Measurements from ENCODE around the gene CHD3. TPM values are rescaled to one million over a fixed set of nuclear protein-coding genes. Genes with fewer than 3 reads are reported as not detected.

CHD3 gene
- total RNA-seq, 1 experiment from 2014 or later: 191 TPM

GRCh38 chr17:7916808-7917207, 28.2 kb downstream of the CHD3 start:
- Histone ChIP-seq H3K27ac (ENCODE audit: low read length) (no peak overlapping the region), H2AFZ (ENCODE audit: low read length) (no peak overlapping the region), H3K9me3 (ENCODE audit: low read length) (no peaks in the 10 kb centered on the region), H3K79me2 (ENCODE audit: low read length) (no peaks in the 10 kb centered on the region), H3K4me2 (ENCODE audit: low read depth, low read length, poor library complexity, severe bottlenecking) (no peak overlapping the region), H3K36me3 (ENCODE audit: insufficient read depth, low read length) (peaks cover 6% of the 10 kb centered on the region; the same call in 1 of the 2 replicates), H3K27me3 (ENCODE audit: low read length) (no peaks in the 10 kb centered on the region), H4K20me1 (ENCODE audit: insufficient read depth, low read depth, low read length) (no peaks in the 10 kb centered on the region), H3K9me2 (replicated peaks; ENCODE audit: insufficient read depth, low read length) (no peaks in the 10 kb centered on the region), H3K4me1 (ENCODE audit: low read length) (peaks cover 42% of the 10 kb centered on the region), H3K9ac (ENCODE audit: low read length) (no peak overlapping the region), H3K4me3 (ENCODE audit: low read length) (no peak overlapping the region)
- no peak for DNase-seq

DNA sequence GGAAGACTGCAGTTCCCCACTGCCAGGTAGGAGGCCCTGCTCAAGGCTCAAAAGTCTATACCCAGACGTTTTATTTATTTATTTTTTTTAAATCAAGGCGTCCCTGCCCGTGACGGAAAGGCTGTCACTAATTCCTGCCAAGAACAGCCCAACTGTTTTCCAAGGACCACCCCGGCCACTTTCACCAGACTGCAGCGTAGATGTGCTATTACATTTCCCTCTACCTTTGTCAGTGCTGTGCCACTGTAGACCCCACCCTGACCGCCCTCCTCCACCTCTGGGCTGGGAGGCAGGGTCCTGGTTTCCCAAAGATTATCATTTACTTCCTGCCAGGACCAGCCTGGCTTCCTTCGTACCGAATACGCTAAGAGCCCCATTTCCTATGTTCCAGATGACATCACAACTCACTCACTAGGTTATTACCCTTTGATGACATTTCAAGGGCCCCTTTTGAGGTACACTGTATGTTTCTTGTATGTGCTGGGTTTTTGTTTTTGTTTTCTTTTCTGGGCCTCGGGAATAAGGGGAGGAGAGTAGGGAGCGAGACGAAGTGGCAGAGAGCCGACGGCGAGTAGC, 33.8 kb downstream of the CHD3 start:
- H3K4me3 ChIP-seq (ENCODE audit: low read length): no peak overlapping the region
- H3K9ac ChIP-seq (ENCODE audit: low read length): no peak overlapping the region
- no peak overlapping the region for H3K4me2 ChIP-seq (ENCODE audit: low read depth, low read length, poor library complexity, severe bottlenecking)
- H3K36me3 ChIP-seq (ENCODE audit: insufficient read depth, low read length): no peaks in the 10 kb centered on the region
- H3K27ac ChIP-seq (ENCODE audit: low read length): no peak overlapping the region
- no peaks in the 10 kb centered on the region for H3K9me3 ChIP-seq (ENCODE audit: low read length)
- no peaks in the 10 kb centered on the region for H3K4me1 ChIP-seq (ENCODE audit: low read length)
- no peak overlapping the region for H2AFZ ChIP-seq (ENCODE audit: low read length)
- no peaks in the 10 kb centered on the region for H3K79me2 ChIP-seq (ENCODE audit: low read length)
- no peak for DNase-seq
- no peaks in the 10 kb centered on the region for H4K20me1 ChIP-seq (ENCODE audit: insufficient read depth, low read depth, low read length)
- no peaks in the 10 kb centered on the region for H3K27me3 ChIP-seq (ENCODE audit: low read length)
- no peaks in the 10 kb centered on the region for H3K9me2 ChIP-seq (replicated peaks; ENCODE audit: insufficient read depth, low read length)

DNA sequence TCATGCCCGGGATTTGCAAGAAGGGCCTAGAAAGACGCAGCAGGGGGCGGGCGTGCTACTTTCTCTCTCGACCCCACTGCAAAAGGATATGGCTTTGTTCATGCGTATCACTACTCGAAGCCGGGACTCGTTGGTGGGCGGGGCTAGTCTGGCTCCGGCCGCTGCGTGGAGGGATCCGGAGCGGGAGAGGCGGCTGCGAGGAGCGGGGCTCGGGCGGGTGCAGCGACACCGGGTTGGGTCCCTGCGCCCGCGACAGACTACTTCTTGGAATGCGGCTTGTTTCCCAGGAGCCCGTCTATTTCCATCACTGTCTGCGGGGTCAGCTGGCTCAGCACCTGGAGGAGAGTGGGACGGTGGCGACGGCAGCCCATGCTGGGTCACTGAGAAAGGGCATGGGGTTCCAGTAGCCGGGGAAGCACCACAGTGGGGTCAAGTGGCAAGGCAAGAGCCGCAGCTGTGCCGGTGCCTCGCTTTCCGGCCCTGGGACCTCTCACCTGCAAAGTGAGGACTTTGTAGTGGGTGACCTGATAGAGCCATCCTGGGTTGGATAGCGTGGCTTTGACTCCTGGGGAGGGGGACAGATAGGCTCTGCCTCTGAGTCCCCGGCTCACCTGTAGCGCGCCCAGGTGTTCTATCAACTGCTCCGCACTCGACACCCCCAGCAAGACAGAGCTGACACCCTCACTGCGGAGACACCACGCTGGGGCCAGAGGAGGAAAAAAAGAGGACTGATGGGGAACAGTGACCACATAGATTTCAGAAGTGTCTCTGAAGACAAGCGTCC, 34.4 kb downstream of the CHD3 start:
- Histone ChIP-seq H3K27ac (ENCODE audit: low read length) (no peak overlapping the region), H3K4me2 (ENCODE audit: low read depth, low read length, poor library complexity, severe bottlenecking) (no peak overlapping the region), H3K9me3 (ENCODE audit: low read length) (no peaks in the 10 kb centered on the region), H3K36me3 (ENCODE audit: insufficient read depth, low read length) (0 out of 2 replicates have a peak, but pooled peaks cover 3% of the 10 kb centered on the region), H3K4me1 (ENCODE audit: low read length) (no peaks in the 10 kb centered on the region), H3K4me3 (ENCODE audit: low read length) (no peak overlapping the region), H4K20me1 (ENCODE audit: insufficient read depth, low read depth, low read length) (no peaks in the 10 kb centered on the region), H3K79me2 (ENCODE audit: low read length) (no peaks in the 10 kb centered on the region), H2AFZ (ENCODE audit: low read length) (no peak overlapping the region), H3K9ac (ENCODE audit: low read length) (no peak overlapping the region), H3K27me3 (ENCODE audit: low read length) (no peaks in the 10 kb centered on the region), H3K9me2 (replicated peaks; ENCODE audit: insufficient read depth, low read length) (no peaks in the 10 kb centered on the region)
- no peak for DNase-seq

- no peaks in the 10 kb centered on the region for H3K27me3 ChIP-seq (ENCODE audit: low read length)
- no peaks in the 10 kb centered on the region for H4K20me1 ChIP-seq (ENCODE audit: insufficient read depth, low read depth, low read length)
- H3K4me1 ChIP-seq (ENCODE audit: low read length): peaks cover 25% of the 10 kb centered on the region
- DNase-seq: no peak
- H3K36me3 ChIP-seq (ENCODE audit: insufficient read depth, low read length): 0 out of 2 replicates have a peak, but pooled peaks cover 3% of the 10 kb centered on the region
- no peak overlapping the region for H2AFZ ChIP-seq (ENCODE audit: low read length)
- H3K27ac ChIP-seq (ENCODE audit: low read length): no peak overlapping the region
- H3K4me2 ChIP-seq (ENCODE audit: low read depth, low read length, poor library complexity, severe bottlenecking): no peak overlapping the region
- no peaks in the 10 kb centered on the region for H3K9me2 ChIP-seq (replicated peaks; ENCODE audit: insufficient read depth, low read length)
- no peaks in the 10 kb centered on the region for H3K9me3 ChIP-seq (ENCODE audit: low read length)
- H3K4me3 ChIP-seq (ENCODE audit: low read length): no peak overlapping the region
- H3K79me2 ChIP-seq (ENCODE audit: low read length): peaks cover 32% of the 10 kb centered on the region
- H3K9ac ChIP-seq (ENCODE audit: low read length): no peak overlapping the region
These were observed 39.0 kb downstream of the CHD3 start for GRCh38 chr17:7927596-7927995.

- Histone ChIP-seq H3K27ac (ENCODE audit: low read length) (peak within 1 kb of the TSS; percentile 26; the same call in 1 of the 2 replicates), H3K4me1 (ENCODE audit: low read length) (peaks cover 42% of the 10 kb centered on the region), H3K79me2 (ENCODE audit: low read length) (peaks cover 50% of the 10 kb centered on the region), H3K4me3 (ENCODE audit: low read length) (peak within 1 kb of the TSS; percentile 98), H3K9ac (ENCODE audit: low read length) (peak within 1 kb of the TSS; percentile 93), H3K4me2 (ENCODE audit: low read depth, low read length, poor library complexity, severe bottlenecking) (peak within 1 kb of the TSS; percentile 99), H3K27me3 (ENCODE audit: low read length) (no peaks in the 10 kb centered on the region), H2AFZ (ENCODE audit: low read length) (peak within 1 kb of the TSS; percentile 76; the same call in 1 of the 2 replicates), H3K9me2 (replicated peaks; ENCODE audit: insufficient read depth, low read length) (no peaks in the 10 kb centered on the region), H3K9me3 (ENCODE audit: low read length) (no peaks in the 10 kb centered on the region), H4K20me1 (ENCODE audit: insufficient read depth, low read depth, low read length) (peaks cover 4% of the 10 kb centered on the region; the same call in 1 of the 2 replicates), H3K36me3 (ENCODE audit: insufficient read depth, low read length) (peaks cover 4% of the 10 kb centered on the region; the same call in 1 of the 2 replicates)
- DNase-seq: peak; percentile 97
These were observed 40.8 kb downstream of the CHD3 start, which contains the start of gene KCNAB3 for GRCh38 chr17:7929158-7930023. Gene KCNAB3 (minus strand): TSS chr17:7929856. CDS start chr17:7929435, 421 bp downstream.

DNA sequence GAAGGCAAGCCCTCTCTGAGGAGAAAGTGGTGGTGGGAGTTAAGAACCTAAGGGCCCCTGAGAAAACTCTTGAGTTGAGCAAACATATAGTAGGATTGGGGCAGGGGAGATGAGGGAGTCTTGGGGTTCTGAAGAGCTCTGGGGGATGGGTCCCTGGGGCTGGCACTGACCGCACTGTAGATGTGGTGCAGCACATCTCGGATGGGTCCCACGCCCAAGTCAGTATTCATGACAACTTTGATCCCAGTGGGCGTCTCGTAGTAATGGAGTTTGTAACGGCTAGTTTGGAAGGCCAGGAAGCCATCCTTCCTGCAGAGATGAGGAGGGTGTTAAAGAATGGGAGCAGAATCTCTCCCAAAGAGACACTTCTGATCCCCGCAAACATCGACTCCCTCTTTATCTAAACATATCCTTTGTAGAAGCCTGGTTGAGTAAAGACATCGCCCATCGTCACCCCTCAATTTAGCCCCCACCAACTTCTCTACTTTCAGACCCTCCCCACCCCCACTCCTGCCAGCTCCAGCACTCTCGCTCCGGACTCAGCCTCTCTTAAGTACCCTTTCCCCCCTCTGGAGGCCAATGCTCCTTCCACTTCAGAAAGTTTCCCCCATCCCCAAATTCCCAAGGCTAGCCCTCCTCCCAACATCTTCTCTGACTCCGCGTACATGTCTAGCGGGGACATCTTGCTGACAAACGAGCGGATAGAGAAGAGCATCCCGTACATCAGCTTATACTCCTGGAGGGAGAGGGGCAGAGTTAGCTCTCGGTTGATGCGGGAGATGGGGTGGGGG, 42.4 kb downstream of the CHD3 start:
- Histone ChIP-seq H3K27me3 (ENCODE audit: low read length) (no peaks in the 10 kb centered on the region), H3K4me1 (ENCODE audit: low read length) (peaks cover 46% of the 10 kb centered on the region), H3K36me3 (ENCODE audit: insufficient read depth, low read length) (peaks cover 10% of the 10 kb centered on the region; the same call in 1 of the 2 replicates), H3K27ac (ENCODE audit: low read length) (peak overlapping the region; percentile 51; the same call in 1 of the 2 replicates), H2AFZ (ENCODE audit: low read length) (peak overlapping the region; percentile 45; the same call in 1 of the 2 replicates), H3K9ac (ENCODE audit: low read length) (peak overlapping the region; percentile 93), H3K79me2 (ENCODE audit: low read length) (peaks cover 58% of the 10 kb centered on the region), H3K4me2 (ENCODE audit: low read depth, low read length, poor library complexity, severe bottlenecking) (peak overlapping the region; percentile 99), H3K9me3 (ENCODE audit: low read length) (no peaks in the 10 kb centered on the region), H3K4me3 (ENCODE audit: low read length) (peak overlapping the region; percentile 98), H4K20me1 (ENCODE audit: insufficient read depth, low read depth, low read length) (peaks cover 4% of the 10 kb centered on the region; the same call in 1 of the 2 replicates), H3K9me2 (replicated peaks; ENCODE audit: insufficient read depth, low read length) (no peaks in the 10 kb centered on the region)
- DNase-seq: peak; percentile 63

DNA sequence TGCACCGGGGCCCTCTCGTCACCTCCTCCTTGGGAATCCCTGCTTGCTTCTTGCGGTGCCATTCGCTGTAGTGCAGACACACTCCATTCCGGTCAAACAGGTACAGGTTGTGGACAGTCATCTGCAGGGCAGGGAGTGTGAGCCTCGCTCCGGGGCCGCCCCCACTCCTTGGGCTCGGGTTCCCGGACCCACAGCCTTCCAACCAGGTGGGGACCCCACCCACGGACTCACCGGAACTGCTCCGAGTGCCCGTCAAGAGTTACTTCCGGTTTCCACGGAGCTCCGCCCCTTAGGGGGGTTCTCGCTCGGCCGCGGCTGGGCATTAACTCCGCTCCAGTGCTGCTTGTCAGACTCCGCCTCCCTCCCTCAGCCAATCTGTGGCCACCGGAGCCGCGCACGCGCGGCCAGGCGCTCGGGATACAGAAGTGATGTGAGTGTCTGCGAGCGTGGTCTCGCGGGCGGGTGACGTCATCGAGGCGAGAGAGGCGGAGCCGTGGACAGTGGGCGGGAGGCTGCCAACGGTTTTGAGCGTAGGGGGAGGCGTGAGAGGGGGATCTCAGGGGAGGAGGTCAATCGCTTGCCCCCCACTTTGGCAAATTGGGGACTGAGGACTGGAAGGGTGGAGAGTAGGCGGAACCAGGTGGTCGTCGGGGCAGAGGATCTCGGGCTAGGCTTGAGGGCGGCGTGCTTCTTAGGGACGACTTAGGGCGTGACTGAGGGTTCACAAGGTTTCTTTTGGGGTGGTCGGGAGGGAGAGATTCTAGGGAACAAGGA, 43.3 kb downstream of the CHD3 start, which contains the start of the genes CNTROB and TRAPPC1:
TSS of gene CNTROB (plus strand) at position 498 of the 774 bp plus-strand sequence. CDS start 874 bp downstream, outside the sequence.
TSS of gene TRAPPC1 (minus strand) at position 238 of the 774 bp plus-strand sequence. CDS start at position 121, 117 bp downstream.
- peak within 1 kb of the TSS; percentile 98 for H3K4me3 ChIP-seq (ENCODE audit: low read length)

More for the DNA sequence above, 43.3 kb downstream of the CHD3 start, which contains the start of the genes CNTROB and TRAPPC1:
- DNase-seq: peak; percentile 100
- H3K9ac ChIP-seq (ENCODE audit: low read length): peak within 1 kb of the TSS; percentile 93
- peaks cover 58% of the 10 kb centered on the region for H3K79me2 ChIP-seq (ENCODE audit: low read length)
- H3K27ac ChIP-seq (ENCODE audit: low read length): peak within 1 kb of the TSS; percentile 67
- H3K27me3 ChIP-seq (ENCODE audit: low read length): no peaks in the 10 kb centered on the region
- peaks cover 46% of the 10 kb centered on the region for H3K4me1 ChIP-seq (ENCODE audit: low read length)
- H4K20me1 ChIP-seq (ENCODE audit: insufficient read depth, low read depth, low read length): peaks cover 4% of the 10 kb centered on the region; the same call in 1 of the 2 replicates
- H3K9me3 ChIP-seq (ENCODE audit: low read length): no peaks in the 10 kb centered on the region
- H3K9me2 ChIP-seq (replicated peaks; ENCODE audit: insufficient read depth, low read length): no peaks in the 10 kb centered on the region
- H3K4me2 ChIP-seq (ENCODE audit: low read depth, low read length, poor library complexity, severe bottlenecking): peak within 1 kb of the TSS; percentile 99
- H2AFZ ChIP-seq (ENCODE audit: low read length): peak within 1 kb of the TSS; percentile 45
- H3K36me3 ChIP-seq (ENCODE audit: insufficient read depth, low read length): peaks cover 10% of the 10 kb centered on the region; the same call in 1 of the 2 replicates

Measured in Karpas-422 (cell line).